T-helper 1 cell (primary cell): Measurements from ENCODE around the gene MARF1.
"Not testable (repeated sequence)": the region's sequence is repeated elsewhere in the genome, so short reads cannot be mapped to it uniquely, and the experiment has no call there.

Experiments used
- DNase-seq, 5 donors: peaks; one replicate each; pipeline ENCODE4 v3.0.0-alpha.2; 2012 to 2020

MARF1 gene

DNA sequence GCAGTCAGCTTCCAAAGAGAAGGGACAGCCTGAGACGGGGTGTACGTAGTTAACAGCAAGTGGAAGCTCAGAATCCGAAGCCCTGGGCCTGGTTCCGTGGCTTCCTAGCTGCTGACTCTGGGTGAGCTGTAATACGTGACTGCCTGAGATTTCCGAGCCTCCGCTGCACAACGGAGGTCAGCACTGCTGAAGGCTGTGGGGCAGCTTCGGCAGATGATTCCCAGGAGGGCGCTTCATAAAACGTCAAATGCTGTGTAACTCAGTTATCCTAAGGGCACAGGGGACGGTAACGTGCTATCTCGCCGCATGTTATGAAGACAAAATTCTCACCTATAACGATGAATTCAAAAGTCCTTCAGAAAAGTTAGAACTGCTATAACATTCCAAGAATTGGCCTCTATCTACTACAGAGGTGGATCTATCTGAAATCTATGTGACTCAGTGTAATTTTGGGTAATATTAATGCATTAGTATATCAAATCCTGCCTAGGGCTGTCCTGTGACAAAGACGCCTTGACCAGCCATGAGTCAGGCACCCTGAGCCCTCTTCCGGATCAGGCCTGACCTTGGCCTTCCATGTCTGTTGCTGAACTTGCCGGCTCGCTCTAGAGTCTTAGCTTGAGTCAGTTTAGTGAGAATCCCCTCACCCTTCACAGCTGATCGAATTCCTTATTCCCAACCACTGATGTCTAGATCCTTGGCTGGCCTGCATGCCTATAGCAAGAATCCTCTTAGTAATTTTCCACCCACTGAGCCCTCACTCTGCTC, 43.5 kb downstream of the MARF1 start:
- no peak for DNase-seq

DNA sequence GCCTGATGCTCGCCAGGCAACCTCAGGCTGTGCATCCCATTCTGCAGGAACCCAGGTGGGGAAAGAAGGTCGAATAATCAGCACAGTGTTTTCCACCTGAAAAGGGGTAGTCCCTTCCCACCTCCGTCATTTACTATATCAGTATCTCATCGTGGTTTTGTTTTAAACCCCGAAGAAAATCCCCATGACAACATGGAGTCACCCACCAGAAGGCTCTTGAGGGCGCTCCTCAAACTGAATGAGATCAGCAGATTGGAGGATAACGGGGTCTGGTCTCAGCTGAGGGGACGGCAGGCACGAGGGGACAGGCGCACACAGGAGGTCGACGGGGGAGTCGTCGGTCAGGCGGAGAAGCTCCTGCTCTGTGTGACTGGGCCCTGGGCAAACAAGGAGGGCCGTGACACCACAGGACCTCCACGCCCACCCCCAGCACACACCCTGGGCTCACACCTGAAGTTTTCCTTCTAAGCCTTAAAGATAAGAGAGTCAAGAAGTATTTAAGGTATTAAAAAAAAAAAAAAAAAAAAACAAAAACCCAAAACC, 44.2 kb downstream of the MARF1 start:
- DNase-seq: no peak

DNA sequence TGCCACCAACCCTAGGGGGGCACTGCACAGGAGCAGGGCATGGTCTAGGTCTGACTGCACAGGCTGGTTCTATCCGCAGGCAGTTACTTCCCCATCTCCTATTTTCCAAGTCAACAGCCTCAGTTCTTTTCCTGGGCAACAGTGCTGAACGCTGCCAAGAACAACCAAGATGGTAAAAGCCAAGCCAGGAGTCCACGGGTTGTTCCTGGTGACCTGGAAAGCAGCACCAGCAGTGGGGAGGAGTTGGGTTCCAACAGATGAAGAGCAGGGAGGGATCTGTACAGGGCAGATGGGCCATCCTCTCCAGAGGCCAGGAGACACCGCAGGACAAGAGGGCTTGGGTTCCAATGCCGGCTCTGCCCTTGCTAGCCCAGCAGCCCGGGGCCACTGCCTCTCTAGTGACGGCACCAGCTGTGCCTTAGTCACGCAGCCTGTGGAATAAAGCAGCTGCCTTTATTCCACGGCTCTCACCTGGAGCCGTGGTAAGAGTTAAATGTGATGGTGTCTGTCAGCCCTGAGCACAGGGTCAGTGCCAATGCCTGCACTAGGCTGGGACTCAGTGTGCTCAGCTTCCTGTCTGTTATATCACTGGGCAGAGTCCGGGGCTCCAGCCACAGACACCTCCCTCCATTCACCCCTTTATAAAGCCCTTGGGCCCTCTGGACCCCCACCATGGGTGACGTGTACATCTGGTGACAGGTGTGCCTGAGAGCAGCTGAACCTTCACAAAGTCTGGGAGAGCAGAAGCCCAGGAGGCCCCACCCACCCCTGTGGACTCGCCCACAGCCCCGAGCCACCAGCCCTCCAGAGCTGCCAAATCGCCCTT, 44.9 kb downstream of the MARF1 start:
- DNase-seq: no peak

DNA sequence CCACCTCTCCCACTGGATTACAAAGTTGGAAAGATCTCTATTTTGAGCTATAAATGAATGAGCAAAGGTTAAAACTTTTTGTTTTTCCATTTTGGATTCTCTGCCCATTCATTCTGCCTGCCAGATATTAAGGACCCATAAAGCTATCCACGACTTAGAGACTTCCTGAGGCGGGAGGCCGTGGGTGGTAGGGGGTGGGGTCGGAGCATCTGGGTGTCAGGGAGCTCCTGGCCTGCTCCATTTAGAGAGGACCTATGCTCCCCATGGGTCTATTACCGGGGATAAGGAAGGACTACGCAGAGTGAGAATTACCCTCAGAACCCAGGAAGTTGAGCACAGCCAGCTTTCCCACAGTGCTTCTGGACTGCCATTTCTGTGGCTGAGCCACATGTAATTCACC, 45.8 kb downstream of the MARF1 start:
- DNase-seq: no peak

DNA sequence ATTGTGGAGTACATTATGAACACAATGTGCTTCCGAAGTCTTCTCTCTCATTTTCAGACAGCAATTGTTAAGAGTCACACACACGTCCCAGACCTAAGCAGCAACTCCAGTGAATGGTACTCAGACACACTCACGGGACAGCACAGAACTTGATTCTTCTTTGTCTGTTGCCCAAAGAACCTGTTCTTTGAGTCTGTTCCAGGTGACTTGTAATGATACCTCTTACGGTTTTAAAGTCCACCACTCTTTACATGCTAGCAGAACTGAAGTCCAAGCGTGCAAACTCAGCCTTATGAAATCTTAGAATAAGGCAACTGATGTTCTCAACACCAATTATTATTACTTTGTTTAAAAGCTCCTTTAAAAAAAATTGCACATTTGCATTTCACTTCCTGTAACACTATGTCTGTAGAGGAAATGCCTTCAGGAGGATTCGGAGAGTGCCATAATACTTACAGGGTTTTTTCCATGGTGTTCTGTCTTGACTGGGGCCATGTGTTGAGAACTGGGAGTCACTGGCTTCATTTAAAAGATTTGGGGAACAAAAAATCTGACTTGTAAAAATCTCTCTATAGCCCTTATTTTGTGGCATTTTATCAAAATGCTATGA, 48.1 kb downstream of the MARF1 start:
- no peak for DNase-seq

DNA sequence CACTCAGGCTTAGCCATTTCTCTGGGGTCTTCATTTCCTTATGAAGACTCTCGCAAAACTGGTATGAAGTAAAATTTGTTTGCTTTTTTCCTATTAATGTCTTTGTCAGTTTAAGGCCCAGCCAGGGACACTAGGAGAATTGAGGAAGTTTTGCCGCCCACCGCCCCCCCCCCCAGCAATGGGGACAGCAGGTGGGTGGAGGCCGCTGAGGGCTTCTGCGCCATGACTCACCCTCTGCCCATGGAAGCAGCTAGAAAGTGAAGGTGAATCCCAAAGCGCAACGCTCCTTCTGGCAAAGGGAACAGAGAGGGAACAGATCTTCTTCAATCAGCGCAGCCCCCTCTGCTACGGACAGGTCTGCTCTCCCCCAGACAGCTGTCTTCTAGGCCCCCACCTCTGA, 49.7 kb downstream of the MARF1 start:
- DNase-seq: no peak

DNA sequence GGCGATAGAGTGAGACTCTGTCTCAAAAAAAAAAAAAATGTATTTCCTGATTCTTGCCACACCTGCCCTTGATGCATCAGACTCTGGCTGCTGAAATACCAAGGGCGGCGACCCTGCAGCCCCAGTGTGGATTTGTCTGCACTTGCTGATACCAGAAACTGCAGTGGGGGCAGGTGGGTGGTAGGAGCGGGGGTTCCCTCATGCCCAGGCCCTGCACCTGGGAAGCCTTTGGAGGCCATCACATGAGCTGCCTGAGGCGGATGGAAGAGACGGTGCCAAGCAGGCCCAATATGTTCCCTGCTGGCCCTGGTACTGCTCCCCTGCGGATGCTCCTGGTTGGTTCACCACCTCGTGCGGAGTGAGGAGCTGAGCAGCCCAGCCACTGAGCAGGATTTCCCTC, 50.6 kb downstream of the MARF1 start:
- peak in 2 of 5 donors; percentile 16 to 37 for DNase-seq

DNA sequence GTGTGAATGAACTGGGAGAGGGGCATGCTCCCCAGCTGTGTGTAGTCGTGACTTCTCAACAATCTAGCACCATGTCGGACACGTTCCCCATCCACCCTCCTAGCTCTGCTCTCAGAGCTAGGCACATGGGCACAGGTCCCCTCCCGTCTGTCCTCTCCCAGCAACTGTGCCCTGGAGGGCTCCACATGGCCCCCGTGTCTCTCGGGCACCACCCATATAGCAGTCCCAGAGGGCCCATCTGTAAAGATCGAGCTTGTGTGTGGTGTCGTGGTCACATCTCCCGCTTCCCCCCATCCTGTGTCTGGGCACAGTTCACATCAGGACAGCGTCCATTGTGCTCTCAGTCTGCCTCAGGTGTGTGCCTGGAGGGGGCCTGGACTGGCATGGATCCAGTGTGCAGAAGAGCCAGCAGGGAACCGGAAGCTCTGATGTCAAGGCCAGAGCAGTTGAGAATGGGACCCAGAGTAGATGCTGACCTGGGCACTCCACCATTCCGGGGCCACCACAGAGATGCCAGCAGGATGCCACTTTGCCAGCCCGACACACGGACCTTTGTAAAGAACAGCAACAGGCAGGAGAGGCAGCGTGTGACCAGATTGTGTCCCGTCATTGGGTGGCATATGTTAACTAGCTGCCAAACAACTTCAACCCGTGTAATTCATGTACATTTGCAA, 55.7 kb downstream of the MARF1 start:
- no peak for DNase-seq

DNA sequence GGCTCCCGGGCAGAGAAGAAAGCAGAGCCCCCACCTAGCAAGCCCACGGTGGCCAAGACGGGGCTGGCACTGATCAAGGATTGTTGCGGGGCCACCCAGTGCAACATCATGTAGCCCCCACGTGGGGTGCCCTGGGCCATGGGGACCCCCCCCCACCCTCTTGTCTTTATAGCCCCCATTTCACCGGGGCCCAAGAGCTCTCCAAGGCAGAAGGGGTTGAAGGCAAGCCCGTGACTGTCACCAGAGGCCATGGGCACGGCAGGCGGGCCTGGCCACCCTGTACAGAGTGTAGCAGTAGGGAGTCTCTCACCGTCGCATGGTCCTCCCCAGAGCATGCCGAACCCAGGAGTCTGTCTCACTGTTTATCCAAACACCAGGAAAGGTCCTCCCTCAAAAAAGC, 56.2 kb downstream of the MARF1 start:
- no peak for DNase-seq

DNA sequence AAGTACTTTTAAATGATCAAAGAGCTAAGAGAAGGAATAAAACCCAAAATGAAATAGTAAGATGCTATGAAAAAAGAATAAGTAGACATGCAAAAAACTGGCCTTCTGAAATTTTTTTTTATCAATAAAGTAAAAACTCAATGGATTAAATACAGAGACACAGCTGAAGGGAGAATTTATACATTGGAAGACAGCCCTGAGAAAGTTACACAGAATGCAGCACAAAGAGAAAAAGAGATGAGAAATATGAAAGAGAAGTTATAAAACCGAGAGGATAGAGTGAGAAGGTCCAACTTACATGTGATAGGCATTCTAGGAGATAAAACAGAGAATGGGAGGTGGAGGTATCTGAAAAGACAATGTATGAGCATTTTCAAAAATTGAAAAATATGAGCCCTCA, 57.0 kb downstream of the MARF1 start:
- no peak for DNase-seq

DNA sequence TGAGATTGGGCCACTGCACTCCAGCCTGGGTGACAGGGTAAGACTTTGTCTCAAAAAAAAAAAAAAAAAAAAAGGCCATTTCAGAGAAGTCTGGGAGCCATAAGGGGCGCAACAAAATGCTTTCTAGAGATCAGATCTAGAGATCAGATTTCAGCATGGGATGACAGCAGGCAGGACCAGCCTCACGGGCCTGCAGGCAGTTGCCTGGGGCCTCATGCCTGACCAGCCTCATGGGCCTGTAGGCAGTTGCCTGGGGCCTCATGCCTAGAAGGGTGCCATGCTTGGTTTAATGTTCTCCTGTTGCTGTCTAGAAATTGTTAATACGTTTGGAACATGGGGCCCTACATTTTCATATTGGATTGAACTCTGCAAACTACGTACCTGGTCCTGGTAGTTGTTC, 59.4 kb downstream of the MARF1 start:
- no peak for DNase-seq

DNA sequence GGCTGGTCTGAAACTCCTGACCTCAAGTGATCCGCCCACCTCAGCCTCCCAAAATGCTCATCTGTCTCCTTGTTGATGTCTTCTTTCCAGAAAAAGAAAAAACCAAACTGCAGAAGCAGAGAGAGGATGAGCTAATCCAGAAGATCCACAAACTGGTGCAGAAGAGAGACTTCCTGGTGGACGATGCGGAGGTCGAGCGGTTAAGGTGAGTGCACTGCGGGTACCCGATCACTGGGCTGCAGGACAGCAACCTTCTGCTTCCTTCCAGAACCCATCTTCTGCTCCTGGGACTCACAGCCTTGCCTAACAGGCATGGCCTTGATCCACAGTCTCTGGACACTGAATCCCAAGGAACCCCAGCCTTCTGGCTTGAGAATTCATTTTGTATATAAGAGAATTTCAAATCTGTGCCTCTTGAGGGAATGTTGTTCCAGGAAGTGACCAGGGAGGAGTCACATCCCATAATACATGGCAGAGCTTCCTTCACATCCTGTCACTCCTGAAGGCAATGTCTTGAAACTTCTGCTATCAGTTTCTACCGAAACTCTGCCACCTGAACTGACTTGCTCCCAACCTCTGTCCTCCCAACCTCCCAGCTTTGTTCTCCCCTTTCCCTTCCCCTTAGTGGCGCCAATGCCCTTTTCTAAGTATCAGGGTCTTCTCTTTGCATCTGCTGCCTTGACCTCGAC, 61.7 kb downstream of the MARF1 start:
- no peak for DNase-seq

DNA sequence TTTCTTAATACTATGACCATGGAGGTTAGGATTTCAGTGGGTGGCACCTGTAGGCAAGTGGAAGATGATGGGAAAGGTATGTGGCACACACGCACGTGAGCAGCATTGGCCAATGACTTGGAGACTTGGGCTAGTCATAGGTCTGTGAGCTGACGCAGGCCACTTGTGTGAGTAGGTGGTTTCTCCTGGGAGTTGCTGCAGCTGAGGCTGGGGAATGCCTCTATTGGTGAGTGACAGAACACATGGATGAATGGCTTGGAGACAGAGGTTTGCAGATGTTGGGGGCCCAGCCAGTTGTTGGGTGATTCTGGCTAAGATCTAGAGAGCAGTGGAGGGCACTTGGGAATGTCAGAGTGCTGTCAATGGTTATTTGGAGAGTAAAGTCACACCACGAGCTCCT, 64.1 kb downstream of the MARF1 start:
- DNase-seq: no peak

DNA sequence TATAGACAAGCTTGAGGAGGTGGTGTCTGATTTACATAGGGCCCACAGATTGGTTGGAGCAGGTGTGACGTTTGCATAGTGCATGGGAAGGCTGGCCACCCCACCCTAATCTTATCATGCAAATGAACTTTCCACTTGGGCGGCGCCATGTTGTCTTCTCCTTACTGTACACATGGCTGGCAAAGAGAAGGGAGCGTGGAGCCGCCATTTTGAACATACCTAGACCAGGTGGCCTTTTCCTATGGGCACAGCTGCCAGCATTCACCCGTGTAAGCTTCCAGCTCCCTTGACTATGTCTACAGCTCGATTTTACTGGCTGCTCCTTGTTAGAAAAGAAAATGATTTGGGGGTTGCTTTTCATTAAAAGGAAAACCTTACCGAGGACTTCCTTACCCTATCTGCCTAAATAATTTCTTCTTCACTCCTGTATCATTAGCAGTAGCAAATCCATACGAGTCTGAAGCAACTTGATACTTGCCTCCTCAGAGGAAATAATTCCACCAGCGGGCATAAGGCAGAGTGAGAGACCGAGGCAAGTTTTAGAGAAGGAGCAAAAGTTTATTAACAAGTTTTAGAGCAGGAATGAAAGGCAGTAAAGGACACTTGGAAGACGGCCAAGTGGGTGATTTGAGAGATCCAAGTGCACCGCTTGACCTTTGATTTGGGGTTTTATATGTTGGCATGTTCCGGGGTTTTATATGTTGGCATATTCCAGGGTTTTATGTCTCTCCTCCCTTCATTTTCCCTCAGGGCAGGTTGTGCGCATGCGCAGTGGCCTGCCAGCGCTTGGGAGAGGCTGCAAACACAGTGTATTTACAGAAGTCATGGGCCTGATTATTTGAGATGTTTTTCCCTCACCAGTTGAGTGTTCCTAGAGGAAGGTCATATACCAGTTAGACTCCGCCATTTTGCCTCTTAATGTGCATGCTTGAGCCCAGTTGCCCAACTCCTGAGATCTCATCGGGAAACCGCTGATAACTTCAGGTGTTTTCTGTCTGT, 65.7 kb downstream of the MARF1 start:
- no peak for DNase-seq

DNA sequence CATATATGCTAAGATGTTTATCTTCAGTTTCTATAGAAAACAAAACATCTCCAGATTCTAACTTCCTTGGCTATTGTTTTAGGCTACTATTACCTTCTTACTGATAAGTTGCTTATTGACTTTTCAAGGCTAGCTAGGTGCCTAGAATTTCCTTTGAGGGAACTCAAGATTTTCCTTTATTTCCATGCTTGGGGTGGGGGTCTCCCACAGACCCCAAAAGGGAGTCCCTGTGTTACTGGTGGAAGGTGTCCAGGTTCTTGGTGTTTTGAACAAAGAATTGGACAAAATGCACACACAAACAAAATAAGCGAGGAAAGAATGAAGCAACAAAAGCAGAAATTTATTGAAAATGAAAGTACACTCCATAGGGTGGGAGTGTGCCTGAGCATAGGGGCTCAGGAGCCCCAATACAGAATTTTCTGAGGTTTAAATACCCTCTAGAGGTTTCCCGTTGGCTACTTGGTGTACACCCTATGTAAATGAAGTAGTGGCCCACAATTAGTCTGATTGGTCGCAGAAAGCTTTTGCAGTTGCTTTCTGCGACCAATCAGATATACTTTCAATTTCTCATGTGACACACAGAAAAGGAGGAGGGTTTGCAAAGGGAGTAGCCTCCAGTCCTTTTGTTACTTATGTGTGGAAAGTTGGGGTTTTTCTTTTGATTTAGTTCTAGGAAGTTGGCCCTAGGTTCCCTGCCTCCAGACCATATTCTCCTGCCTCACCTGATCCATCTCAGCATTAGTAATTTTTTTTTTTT, 67.5 kb downstream of the MARF1 start:
- no peak for DNase-seq

DNA sequence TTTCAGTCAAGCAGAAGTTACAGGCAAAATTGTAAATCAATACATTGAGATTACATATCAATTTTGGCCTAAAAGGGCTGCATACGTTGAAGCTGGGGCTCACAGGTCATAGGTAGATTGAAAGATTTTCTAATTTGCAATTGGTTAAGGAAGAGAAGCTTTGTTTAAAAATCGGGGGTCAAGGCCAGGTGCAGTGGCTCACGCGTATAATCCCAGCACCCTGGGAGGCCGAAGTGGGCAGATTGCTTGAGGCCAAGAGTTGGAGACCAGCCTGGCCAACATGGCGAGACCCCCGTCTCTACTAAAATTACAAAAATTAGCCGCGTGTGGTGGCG, 68.4 kb downstream of the MARF1 start:
- no peak for DNase-seq

DNA sequence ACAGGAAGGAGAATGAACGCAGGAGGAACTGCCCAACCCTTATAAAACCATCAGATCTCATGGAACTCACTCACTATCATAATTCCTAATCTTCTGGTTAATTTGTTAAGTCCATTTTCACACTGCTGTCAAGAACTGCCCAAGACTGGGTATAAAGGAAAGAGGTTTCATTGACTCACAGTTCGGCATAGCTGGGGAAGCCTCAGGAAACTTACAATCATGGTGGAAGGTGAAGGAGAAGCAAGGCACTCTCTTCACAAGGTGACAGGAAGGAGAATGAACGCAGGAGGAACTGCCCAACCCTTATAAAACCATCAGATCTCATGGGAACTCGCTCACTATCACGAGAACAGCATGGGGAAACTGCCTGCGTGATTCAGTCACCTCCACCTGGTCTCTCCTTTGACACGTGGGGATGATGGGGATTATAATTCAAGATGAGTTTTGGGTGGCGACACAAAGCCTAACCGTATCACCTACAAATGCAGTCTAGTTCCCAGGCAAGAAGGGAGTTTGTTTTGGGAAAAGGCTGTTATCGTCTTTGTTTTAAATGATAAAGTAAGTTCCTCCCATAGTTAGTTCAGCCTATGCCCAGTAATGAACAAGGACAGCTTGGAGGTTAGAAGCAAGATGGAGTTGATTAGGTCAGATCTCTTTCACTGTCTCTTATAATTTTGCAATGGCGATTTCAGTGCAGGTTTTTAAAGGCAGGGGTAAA, 68.9 kb downstream of the MARF1 start:
- not testable (repeated sequence) for DNase-seq

DNA sequence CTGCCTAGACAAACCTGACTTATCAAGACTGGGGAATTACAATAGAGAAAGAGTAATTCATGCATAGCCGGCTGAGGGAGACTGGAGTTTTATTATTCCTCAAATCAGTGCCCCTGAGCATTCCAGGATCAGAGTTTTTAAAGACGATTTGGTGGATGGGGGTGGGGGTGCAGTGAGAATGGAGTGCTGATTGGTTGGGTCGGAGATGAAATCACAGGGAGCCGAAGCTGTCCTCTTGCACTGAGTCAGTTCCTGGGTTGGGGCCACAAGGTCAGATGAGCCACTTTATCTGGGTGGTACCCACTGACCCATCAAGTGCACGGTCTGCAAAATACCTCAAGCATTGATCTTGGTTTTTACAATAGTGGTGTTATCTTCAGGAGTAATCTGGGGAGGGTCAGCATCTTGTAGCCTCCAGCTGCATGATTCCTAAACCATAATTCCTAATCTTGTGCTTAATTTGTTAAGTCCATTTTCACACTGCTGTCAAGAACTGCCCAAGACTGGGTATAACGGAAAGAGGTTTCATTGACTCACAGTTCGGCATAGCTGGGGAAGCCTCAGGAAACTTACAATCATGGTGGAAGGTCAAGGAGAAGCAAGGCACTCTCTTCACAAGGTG, 69.6 kb downstream of the MARF1 start:
- no peak for DNase-seq

DNA sequence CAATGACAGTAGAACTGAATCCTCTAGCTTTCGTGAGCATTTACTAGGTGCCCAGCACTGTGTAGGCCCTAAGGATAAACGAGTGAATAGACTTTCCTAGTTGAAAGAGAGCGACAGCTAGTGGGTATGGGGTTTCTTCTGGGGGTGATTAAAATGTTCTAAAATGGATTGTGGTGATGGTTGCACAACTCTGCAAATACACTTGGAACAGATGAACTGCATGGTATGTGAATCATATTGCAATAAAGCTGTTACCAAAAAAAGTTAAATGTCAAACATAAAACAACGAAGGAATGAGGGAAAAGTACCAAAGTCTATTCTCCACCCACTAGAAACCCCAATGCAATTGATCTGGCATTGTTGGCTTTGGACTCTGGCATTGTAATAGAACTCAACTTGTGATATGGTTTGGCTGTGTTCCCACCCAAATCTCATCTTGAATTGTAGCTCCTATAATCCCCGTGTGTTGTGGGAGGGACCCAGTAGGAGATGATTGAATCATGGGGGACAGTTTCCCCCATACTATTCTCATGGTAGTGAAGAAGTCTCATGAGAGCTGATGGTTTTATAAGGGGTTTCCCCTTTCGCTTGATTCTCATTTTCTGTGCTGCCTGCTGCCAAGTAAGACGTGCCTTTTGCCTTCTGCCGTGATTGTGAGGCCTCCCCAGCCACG, 70.5 kb downstream of the MARF1 start:
- no peak for DNase-seq
